ENCODE measurements around the gene VPS4B. TPM values are rescaled to one million over a fixed set of nuclear protein-coding genes. Genes with fewer than 3 reads are reported as not detected.
"Not testable (repeated sequence)": the region's sequence is repeated elsewhere in the genome, so short reads cannot be mapped to it uniquely, and the experiment has no call there.

The VPS4B gene
- total RNA-seq, 3 donors from 2014 or later, result 83.8 to 167 (median 116) TPM

DNA sequence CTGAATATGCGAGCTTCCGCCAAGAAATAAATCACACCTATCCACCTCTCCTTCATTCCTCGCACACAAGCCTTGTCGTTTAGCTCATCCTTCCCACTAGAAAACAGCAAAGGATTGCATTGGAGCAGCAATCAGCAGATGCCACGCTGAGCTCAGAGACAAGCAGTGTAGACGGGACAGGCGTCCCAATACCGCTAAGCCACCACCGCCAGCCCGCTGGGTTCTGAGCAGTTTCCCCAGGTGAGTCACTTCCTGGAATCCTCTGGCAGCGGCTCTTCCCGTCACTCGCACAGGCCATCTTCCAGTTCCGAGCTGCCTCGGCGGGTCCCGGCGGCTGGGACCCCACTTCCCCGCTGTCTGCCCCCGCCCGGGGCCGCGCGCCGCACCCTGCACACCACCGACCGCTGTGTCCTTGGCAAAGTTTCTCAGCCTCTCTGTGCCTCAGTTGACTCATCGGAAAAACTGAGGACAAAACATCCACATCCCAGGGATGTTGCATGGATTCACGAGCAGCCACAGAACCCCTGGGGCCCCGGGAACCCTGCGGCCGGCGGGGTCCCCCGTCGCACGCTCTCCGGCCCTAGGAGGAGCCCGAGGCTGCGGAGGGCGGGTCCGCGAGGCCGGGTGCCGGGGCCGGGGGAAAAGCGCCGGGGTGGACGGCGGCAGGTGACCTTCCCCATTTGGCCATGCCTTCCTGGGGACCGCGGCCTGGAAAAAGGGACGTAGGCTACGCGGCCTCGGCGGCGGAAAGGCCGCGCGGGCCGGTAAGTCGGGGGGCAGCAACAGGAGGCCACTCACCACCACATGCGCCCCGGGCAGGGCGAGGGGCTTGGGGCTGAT lies 55.8 kb downstream of the VPS4B start:
- DNase-seq (peak; percentile 71 to 85 (median 79)), ATAC-seq (peak; percentile 64)
- Histone ChIP-seq H3K9me3 (no peaks in the 10 kb centered on the region), H3K36me3 (ENCODE audit: low read depth) (no peaks in the 10 kb centered on the region), H3K4me3 (peak overlapping the region; percentile 83), H3K4me1 (ENCODE audit: low read depth) (peaks cover 9% of the 10 kb centered on the region)
- intact Hi-C loops (cut with DNase I, micrococcal nuclease), result no loop called here
- TF ChIP-seq, protein P1, sequence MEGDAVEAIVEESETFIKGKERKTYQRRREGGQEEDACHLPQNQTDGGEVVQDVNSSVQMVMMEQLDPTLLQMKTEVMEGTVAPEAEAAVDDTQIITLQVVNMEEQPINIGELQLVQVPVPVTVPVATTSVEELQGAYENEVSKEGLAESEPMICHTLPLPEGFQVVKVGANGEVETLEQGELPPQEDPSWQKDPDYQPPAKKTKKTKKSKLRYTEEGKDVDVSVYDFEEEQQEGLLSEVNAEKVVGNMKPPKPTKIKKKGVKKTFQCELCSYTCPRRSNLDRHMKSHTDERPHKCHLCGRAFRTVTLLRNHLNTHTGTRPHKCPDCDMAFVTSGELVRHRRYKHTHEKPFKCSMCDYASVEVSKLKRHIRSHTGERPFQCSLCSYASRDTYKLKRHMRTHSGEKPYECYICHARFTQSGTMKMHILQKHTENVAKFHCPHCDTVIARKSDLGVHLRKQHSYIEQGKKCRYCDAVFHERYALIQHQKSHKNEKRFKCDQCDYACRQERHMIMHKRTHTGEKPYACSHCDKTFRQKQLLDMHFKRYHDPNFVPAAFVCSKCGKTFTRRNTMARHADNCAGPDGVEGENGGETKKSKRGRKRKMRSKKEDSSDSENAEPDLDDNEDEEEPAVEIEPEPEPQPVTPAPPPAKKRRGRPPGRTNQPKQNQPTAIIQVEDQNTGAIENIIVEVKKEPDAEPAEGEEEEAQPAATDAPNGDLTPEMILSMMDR (IDR thresholded peaks at IDR 0.05), result no peak

DNA sequence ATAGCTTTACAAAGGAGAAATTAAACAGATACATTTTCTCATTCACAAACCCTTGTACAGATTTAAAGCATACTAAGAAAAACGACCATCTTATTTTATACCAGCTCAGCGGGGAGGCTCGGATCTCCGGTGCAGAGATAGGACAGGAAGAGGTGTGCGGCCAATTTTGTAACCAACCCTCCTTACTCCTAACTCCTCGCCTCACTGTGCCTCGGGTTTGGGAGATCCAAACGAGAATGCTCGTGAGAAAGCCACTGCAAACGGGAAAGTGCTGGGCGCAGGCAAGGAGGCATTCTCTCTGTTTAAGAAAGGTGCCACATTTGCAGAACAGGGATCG lies 56.4 kb downstream of the VPS4B start:
- intact Hi-C loops (cut with DNase I, micrococcal nuclease), result no loop called here
- peak; percentile 19 to 49 (median 45) for DNase-seq
- H3K9me3 ChIP-seq, result no peaks in the 10 kb centered on the region
- no peaks in the 10 kb centered on the region for H3K36me3 ChIP-seq (ENCODE audit: low read depth)
- ATAC-seq, result no peak
- peaks cover 9% of the 10 kb centered on the region for H3K4me1 ChIP-seq (ENCODE audit: low read depth)
- H3K4me3 ChIP-seq, result no peak overlapping the region
- TF ChIP-seq, protein P1 (IDR thresholded peaks at IDR 0.05), result no peak

DNA sequence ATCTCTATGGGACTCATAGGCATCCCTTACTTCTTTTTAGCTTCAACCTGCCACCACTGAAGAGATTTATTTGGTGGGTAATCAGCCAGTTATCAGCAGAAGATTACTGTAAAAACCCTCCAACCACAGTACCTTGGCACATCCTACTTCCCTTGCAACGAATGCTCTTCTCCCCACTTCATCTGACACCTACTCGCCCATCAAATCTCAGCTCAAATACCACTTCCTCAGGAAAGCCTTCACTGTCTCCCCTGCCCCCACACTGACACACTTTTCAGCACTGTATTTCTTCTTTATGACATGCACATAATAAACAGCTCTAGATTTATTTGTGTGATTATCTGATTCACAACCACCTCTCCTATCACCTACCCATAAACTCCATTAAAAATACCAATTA lies 58.3 kb downstream of the VPS4B start:
- TF ChIP-seq, protein P1 (IDR thresholded peaks at IDR 0.05), result no peak
- intact Hi-C loops (cut with DNase I, micrococcal nuclease), result no loop called here

DNA sequence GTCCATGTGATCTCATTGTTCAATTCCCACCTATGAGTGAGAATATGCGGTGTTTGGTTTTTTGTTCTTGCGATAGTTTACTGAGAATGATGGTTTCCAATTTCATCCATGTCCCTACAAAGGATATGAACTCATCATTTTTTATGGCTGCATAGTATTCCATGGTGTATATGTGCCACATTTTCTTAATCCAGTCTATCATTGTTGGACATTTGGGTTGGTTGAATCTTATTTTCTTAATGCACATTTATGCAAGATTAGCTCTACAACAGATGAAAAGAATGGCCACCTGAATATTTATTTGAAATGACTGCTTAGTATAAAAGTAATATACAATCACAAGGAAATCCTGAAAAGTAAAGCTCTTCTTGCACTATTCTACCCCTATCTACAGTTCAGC lies 58.9 kb downstream of the VPS4B start:
- DNase-seq; H3K4me3 ChIP-seq; intact Hi-C loops (cut with DNase I, micrococcal nuclease); H3K9me3 ChIP-seq; H3K4me1 ChIP-seq (ENCODE audit: low read depth); H3K36me3 ChIP-seq (ENCODE audit: low read depth); ATAC-seq: not testable (repeated sequence)

More for the DNA sequence above, 58.3 kb downstream of the VPS4B start:
- DNase-seq, result no peak
- ATAC-seq, result no peak
- H3K4me3 ChIP-seq, result no peak overlapping the region
- no peaks in the 10 kb centered on the region for H3K9me3 ChIP-seq
- no peaks in the 10 kb centered on the region for H3K36me3 ChIP-seq (ENCODE audit: low read depth)
- peaks cover 9% of the 10 kb centered on the region for H3K4me1 ChIP-seq (ENCODE audit: low read depth)

DNA sequence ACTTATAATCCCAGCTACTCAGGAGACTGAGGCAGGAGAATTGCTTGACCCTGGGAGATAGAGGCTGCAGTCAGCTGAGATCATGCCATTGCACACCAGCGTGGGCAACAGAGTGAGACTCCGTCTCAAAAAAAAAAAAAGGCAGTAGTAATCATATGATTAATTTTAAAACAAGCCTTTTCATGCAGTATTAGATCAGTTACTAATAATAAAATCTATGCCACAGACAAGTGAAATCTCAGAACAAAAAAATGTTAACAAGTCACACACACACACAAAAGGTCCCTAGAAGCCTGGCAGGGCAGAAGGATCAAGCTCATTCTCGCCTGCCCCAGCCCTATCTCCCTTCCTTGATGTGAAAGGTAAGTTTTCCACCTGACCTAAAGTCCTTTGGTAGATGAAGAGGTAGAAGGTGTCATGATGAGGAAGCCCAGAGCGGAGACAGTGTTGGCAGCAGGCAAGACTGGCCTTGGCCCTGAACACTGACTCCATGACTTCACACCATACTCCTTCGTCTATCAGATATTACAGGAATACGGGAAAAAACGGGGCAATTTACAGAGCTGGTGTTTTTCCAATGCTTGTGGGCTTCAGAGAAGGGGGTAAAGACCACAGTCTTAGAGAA lies 65.9 kb downstream of the VPS4B start:
- no peak for DNase-seq
- no peaks in the 10 kb centered on the region for H3K9me3 ChIP-seq
- no peaks in the 10 kb centered on the region for H3K4me1 ChIP-seq (ENCODE audit: low read depth)
- no peak for ATAC-seq
- H3K36me3 ChIP-seq (ENCODE audit: low read depth), result no peaks in the 10 kb centered on the region
- intact Hi-C loops (cut with DNase I, micrococcal nuclease), result no loop called here
- no peak overlapping the region for H3K4me3 ChIP-seq
- TF ChIP-seq, protein P1 (IDR thresholded peaks at IDR 0.05), result no peak

DNA sequence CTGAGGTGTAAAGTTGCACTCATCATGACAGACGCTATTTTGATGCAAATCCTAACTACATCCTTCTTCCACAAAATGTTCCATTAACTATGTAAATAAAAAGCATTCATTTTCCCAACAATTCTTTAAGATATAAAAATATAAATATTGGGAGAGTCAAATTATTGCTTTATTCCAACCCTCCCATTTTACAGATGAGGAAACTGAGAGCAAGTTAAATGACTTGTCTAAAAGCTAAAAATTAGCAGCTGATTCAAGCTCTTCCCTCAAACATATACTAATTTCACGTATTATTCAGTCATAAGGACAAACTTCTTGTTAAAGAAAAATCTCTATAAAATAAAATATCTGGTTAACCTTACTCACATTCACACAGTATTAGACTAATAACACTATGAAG lies 72.0 kb downstream of the VPS4B start:
- no peaks in the 10 kb centered on the region for H3K4me1 ChIP-seq (ENCODE audit: low read depth)
- TF ChIP-seq, protein P1 (IDR thresholded peaks at IDR 0.05), result no peak
- intact Hi-C loops (cut with DNase I, micrococcal nuclease), result no loop called here
- H3K4me3 ChIP-seq, result no peak overlapping the region
- DNase-seq, result no peak
- H3K9me3 ChIP-seq, result no peaks in the 10 kb centered on the region
- H3K36me3 ChIP-seq (ENCODE audit: low read depth), result no peaks in the 10 kb centered on the region
- no peak for ATAC-seq
